Measurements from ENCODE around the gene WFS1. TPM values are rescaled to one million over a fixed set of nuclear protein-coding genes. Genes with fewer than 3 reads are reported as not detected.

WFS1 gene
- total and polyA plus RNA-seq, 9 of the 15 experiments (the other 6 are each of a cell fraction or from before 2014, with no cell fraction given): 0.01 to 0.29 (median 0.03) TPM; not detected in 5

DNA sequence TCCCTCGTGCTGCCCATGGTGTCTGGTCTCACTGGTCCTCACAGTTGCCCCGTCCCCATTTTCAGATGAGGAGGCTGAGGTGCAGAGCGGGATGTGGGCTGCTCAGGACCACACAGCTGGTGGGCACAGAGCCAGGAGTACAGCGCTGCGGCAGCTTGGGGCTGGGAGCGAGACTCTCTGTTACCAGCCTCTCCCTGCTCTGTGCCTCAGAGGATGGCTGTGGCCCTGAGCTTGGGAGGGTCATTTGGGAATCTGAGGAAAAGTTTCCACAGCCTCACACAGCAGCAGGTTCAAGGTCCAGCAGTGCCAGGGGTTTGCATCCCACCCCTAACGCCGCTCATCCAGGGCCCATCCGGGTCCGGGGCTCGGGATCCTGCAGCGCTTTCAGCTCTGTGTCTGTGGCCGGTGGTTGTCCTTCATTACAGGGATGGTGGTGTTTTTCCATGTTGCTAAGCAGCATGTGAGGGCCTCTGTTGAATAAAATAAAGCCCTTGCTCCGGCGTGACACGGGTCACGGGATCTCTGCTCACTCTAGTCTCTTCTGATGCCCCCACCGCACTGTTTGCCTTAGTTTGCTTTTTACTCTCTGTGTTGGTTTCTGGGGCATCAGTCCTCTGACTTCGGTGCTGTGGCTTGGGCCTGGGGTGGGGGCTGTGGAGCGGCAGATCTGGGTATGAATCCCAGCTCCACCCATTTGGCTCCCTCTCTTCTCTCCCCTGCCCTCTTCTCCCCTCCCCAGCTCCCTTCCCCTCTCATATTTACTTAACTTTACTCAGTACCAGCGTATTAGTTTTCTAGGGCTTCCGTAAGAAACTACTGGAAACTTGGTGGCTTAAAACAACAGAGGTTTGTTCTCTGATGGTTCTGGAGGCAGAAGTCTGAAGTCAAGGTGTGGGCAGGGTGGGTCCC, 6.5 kb downstream of the WFS1 start:
- Histone ChIP-seq H2AFZ (ENCODE audit: low read depth, low read length) (no peak overlapping the region), H3K9ac (ENCODE audit: insufficient read depth in 1 of 2, low read depth in 2 of 2, low read length in 2 of 2) (no peak overlapping the region), H3K9me3 (replicated peaks; ENCODE audit: control insufficient read depth, insufficient read depth, low read depth, low read length) (no peaks in the 10 kb centered on the region), H3K79me2 (ENCODE audit: control insufficient read depth, insufficient read depth, low read length) (no peaks in the 10 kb centered on the region), H3K4me1 (replicated peaks in 1 of 2; ENCODE audit: control insufficient read depth in 2 of 2, insufficient read depth in 2 of 2, low read length in 2 of 2) (peaks cover 0 to 9% of the 10 kb centered on the region in 2 experiments; a peak in 2 of 5 replicates), H3K9me1 (ENCODE audit: control insufficient read depth, insufficient read depth, low read length) (no peaks in the 10 kb centered on the region), H3K27me3 (ENCODE audit: control insufficient read depth in 2 of 2, insufficient read depth in 2 of 2, low read length in 2 of 2) (peaks cover 3 to 76% of the 10 kb centered on the region in 2 experiments; a peak in 3 of 5 replicates), H4K20me1 (replicated peaks; ENCODE audit: control insufficient read depth, insufficient read depth, low read length) (0 out of 2 replicates have a peak, but pooled peaks cover 11% of the 10 kb centered on the region), H3K4me3 (no peak overlapping the region), H3K4me2 (ENCODE audit: insufficient read depth, low read length) (no peak overlapping the region), H3K36me3 (ENCODE audit: control insufficient read depth, insufficient read depth, low read length) (no peaks in the 10 kb centered on the region), H3K27ac (ENCODE audit: extremely low read depth, low read depth, low read length) (no peak overlapping the region)
- WGBS (ENCODE audit: insufficient coverage, low coverage, missing lambda C conversion rate): 1% methylated on average over 22 of the region's 22 CpGs
- BruUV-seq (replicated peaks): no TSS peak
- in situ Hi-C loops (cut with MboI): no loop called here
- TF ChIP-seq FOXA1 (IDR thresholded peaks at IDR 0.05; ENCODE audit: borderline replicate concordance) (no peak), MCM3 (IDR thresholded peaks at IDR 0.05) (no peak)
- TF ChIP-seq, protein P1, sequence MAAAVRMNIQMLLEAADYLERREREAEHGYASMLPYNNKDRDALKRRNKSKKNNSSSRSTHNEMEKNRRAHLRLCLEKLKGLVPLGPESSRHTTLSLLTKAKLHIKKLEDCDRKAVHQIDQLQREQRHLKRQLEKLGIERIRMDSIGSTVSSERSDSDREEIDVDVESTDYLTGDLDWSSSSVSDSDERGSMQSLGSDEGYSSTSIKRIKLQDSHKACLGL (CRISPR knock-in tag; IDR thresholded peaks at IDR 0.05; ENCODE audit: borderline replicate concordance, poor library complexity, severe bottlenecking): no peak
- TF ChIP-seq, protein P2, sequence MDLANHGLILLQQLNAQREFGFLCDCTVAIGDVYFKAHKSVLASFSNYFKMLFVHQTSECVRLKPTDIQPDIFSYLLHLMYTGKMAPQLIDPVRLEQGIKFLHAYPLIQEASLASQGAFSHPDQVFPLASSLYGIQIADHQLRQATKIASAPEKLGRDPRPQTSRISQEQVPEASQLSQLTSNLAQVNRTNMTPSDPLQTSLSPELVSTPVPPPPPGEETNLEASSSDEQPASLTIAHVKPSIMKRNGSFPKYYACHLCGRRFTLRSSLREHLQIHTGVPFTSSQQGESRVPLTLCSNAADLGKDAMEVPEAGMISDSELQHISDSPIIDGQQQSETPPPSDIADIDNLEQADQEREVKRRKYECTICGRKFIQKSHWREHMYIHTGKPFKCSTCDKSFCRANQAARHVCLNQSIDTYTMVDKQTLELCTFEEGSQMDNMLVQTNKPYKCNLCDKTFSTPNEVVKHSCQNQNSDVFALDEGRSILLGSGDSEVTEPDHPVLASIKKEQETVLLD (IDR thresholded peaks at IDR 0.05): no peak
- intact Hi-C loops (cut with micrococcal nuclease): no loop called here
- FAIRE-seq: no peak
- ChIA-PET POLR2A (interaction anchor here (0.9 to 1.4 kb wide), 2 partner anchors 14 to 29 kb away, joined by 3 to 5 read pairs; no protein-coding TSS in a partner anchor), CTCF (ENCODE audit: low intra/inter-chr PET ratio) (no interaction called here)
- DNase-seq (ENCODE audit: extremely low read depth in 1 of 4, low spot score in 3 of 4): no peak
- ATAC-seq: no peak

Measured in K562 (cell line).